ENCODE data around the gene EIF4E3.

Gene EIF4E3

DNA sequence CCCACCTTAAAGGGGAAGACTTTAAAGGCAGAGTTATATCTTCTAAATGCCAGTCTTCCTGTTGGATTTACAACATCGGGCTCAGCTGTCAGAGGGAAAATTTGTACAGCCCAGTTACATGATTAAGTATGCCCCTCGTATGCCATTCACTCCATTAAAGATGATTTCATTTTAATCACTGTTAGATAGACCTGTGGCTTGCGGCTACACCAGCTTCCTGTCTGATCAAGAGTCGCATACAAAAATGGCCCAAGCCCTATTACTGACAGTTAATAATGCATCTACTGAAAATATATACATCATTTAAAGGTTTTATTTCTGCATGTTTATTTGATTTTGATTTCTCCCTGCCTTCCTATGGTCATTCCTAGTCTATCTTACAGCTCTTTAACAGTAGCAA lies 7.1 kb downstream of the EIF4E3 start:
- POLR2A ChIA-PET (ENCODE audit: low non-redundant PET), result no interaction called here
- CTCF ChIA-PET, result interaction anchor here (2.3 kb wide), 1 partner anchor 12 kb away, joined by 8 read pairs; no protein-coding TSS in a partner anchor
- TF ChIP-seq, protein P1, sequence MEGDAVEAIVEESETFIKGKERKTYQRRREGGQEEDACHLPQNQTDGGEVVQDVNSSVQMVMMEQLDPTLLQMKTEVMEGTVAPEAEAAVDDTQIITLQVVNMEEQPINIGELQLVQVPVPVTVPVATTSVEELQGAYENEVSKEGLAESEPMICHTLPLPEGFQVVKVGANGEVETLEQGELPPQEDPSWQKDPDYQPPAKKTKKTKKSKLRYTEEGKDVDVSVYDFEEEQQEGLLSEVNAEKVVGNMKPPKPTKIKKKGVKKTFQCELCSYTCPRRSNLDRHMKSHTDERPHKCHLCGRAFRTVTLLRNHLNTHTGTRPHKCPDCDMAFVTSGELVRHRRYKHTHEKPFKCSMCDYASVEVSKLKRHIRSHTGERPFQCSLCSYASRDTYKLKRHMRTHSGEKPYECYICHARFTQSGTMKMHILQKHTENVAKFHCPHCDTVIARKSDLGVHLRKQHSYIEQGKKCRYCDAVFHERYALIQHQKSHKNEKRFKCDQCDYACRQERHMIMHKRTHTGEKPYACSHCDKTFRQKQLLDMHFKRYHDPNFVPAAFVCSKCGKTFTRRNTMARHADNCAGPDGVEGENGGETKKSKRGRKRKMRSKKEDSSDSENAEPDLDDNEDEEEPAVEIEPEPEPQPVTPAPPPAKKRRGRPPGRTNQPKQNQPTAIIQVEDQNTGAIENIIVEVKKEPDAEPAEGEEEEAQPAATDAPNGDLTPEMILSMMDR (conservative IDR thresholded peaks at IDR 0.05; ENCODE audit: low read depth), result no peak
- no peak for DNase-seq (ENCODE audit: low spot score)
- H3K27ac ChIP-seq, result no peak overlapping the region

DNA sequence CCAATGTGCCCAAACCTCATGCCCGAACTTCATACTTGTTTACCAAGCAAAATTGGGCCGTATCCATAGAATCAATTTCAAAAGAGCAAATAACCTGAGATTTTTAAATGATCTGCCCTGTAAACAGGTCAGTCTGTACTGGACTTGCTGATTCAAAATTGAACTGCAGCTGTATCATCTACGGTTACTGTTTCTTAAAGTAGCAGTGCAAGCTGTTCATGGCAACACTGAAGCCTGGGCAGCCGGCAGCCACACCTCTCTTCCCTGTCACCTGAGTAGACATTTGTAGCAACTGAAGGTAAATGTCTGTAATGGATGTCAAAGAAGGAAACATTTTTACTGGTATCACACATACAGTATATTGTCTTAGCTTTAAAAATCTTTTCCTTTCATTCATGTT lies 10.6 kb downstream of the EIF4E3 start:
- TF ChIP-seq, protein P1 (conservative IDR thresholded peaks at IDR 0.05; ENCODE audit: low read depth), result no peak
- POLR2A ChIA-PET (ENCODE audit: low non-redundant PET), result interaction anchor here (0.7 kb wide), 1 partner anchor 1048 kb away, joined by 4 read pairs; no protein-coding TSS in a partner anchor
- no peak for DNase-seq (ENCODE audit: low spot score)
- no peak overlapping the region for H3K27ac ChIP-seq
- CTCF ChIA-PET, result no interaction called here

DNA sequence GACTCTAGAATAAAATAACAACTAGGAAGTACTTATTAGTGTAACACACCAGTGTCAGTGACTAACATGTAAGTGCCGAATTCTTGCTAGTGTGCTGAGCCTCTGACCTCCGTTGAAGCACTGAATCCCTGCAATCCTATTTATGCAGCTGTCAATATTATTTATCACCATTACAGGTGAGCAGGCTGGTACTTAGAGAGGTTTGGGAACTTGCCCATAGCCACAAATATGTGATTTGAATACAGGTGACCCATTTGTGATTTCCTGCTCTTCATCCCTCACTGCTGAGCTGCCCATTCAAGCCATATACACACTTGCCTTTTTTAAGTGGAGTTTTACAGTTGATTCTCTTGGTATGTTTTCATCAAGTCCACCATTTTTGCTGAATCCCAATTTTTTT lies 12.2 kb downstream of the EIF4E3 start:
- ChIA-PET POLR2A (ENCODE audit: low non-redundant PET) (no interaction called here), CTCF (interaction anchor here (0.5 kb wide), 1 partner anchor 496 kb away, joined by 3 read pairs; no protein-coding TSS in a partner anchor)
- no peak overlapping the region for H3K27ac ChIP-seq
- peak; percentile 47 for DNase-seq (ENCODE audit: low spot score)
- TF ChIP-seq, protein P1 (conservative IDR thresholded peaks at IDR 0.05; ENCODE audit: low read depth), result no peak

DNA sequence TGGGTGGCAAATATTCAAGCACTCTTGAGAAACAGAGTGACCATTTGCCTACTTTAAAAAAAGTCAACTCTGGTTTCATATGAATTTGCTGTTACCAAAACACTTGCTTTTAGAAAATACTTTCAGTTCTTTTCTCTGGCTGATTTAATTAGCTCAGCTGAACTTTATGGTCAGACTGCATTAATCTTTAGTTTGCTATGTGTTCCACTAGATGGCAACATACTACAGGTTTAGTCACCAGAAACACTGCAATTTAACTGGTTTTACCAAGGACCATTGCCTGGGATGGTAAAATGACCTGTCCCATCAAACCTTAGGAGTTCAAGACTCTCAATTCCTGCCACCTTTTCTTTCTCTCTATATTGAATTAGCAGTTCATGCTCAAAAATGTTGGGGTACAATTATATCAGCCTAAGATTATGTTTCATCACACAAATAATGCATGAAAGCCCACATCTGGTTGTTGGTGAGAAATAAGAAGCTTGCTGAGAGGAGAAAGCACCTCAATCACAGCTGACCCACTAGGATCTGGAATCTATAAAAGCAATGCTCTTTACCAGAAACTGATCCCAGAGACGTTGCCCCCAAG lies 14.2 kb downstream of the EIF4E3 start:
- POLR2A ChIA-PET (ENCODE audit: low non-redundant PET), result no interaction called here
- H3K27ac ChIP-seq, result no peak overlapping the region
- CTCF ChIA-PET, result interaction anchor here (0.5 kb wide), 1 partner anchor 91 kb away, joined by 3 read pairs; no protein-coding TSS in a partner anchor
- peak; percentile 49 for DNase-seq (ENCODE audit: low spot score)
- TF ChIP-seq, protein P1 (conservative IDR thresholded peaks at IDR 0.05; ENCODE audit: low read depth), result peak; percentile 71

DNA sequence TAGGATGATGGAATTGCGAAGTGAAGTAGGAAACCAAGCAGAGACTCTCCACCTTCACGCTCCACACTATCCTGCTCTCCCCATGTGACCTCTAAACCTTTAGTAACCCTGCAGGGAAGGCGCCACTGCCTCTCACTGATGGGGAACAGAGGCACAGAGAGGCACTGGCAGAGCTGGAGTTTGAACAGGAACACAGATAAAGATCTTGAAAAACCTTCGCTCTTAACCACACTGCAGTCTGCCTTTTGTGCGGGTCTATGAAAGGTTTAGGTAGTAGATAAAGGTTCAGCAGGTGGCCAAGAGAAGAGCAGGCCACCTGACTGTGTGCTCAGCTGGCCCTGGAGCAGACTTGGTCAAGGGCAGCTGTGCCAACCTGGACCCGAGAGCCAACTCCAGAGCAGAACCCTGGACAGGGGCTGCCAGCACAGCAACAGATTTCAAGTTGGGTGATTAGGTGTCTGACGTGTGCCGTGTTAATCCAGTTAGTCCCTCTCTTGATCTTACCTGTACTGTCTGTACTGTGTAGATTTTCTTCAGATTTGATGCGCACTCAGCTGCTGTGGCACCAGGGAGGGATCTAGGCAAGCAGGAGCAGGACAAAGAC lies 15.2 kb downstream of the EIF4E3 start:
- TF ChIP-seq, protein P1 (conservative IDR thresholded peaks at IDR 0.05; ENCODE audit: low read depth), result no peak
- DNase-seq (ENCODE audit: low spot score), result no peak
- ChIA-PET CTCF (no interaction called here), POLR2A (ENCODE audit: low non-redundant PET) (no interaction called here)
- no peak overlapping the region for H3K27ac ChIP-seq

DNA sequence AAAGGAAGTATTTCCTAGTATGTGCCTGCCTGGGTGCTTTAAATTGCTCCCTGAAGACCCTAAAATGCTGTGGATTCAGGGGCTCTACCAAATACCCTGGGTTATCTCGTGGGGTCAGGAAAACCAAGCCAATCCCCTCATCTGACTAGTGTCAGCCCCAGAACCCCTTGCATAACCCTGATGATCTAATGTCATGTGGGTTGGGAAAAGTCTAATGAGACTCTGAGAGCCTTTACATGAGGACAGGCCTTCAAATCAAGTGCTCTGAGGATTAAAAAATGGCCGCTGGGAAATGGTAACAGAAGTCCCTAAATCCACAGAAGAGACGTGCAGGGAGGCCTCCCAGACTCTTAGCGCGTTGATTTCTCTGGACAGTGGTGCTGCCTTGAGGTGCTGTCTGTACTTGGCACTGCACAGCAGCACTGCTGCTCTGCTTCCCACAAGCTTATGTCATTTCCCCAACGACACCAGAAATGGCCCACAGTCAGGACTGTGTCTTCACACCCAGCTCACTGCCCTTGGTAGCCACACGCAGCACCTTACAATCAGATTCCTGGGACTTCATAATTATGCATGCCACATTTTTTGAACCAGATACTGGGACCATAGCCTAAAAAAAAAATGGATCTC lies 16.6 kb downstream of the EIF4E3 start:
- DNase-seq (ENCODE audit: low spot score), result no peak
- TF ChIP-seq, protein P1 (conservative IDR thresholded peaks at IDR 0.05; ENCODE audit: low read depth), result no peak
- POLR2A ChIA-PET (ENCODE audit: low non-redundant PET), result no interaction called here
- CTCF ChIA-PET, result interaction anchor here (0.6 kb wide), 1 partner anchor 20 kb away, joined by 3 read pairs; no protein-coding TSS in a partner anchor
- H3K27ac ChIP-seq, result no peak overlapping the region
